ENCODE data around the gene SCPEP1.

Gene SCPEP1

DNA sequence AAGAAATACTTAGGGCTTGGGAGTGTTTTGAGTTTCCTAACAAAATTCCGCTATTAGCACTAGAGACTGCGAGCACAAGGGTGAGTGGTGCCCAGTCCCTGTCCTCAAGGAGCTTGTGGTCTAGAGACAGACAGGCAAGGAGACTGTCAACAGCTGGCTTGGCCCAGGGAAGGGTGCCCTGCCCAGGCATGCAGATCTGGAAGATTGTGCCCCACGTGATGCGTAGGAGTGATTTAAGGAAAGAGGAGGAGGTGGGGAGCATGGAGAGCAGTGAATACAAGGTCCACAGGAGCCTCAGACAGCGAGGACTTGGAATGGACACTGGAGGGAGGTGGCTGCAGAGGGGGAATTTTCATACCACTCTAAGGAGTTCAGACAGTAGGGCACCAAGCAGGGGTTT lies 25.0 kb downstream of the SCPEP1 start:
- no peak for DNase-seq (ENCODE audit: low read depth)

DNA sequence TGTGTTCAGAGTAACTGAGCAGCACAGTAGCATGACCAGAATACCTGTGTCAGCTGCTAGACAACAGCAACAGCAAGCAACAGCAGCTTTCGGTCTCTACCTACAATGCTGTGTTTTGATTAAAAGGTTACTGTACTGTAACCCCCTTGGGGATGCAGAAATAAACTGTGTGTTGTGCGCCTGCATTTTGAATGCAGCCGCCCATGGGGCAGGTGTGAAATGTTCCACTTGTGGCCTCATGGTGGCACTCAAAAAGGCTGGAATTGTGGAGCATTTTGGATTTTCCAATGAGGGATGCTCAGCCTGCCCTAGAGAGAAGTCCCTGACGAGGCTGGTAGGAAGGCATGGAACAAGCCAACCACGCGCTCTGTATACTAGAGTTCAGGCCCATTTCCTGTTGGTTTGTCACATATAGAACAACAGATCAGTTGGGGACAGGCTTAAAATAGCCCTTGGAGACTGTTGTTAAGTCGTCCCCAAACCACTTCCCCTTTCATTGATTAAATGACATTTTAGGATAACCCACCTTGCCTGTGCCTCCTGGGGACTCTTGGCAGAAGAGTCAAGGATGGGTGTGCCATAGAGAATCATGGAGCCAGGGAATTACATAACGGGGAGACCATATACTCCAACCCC lies 27.1 kb downstream of the SCPEP1 start:
- DNase-seq (ENCODE audit: low read depth), result no peak

DNA sequence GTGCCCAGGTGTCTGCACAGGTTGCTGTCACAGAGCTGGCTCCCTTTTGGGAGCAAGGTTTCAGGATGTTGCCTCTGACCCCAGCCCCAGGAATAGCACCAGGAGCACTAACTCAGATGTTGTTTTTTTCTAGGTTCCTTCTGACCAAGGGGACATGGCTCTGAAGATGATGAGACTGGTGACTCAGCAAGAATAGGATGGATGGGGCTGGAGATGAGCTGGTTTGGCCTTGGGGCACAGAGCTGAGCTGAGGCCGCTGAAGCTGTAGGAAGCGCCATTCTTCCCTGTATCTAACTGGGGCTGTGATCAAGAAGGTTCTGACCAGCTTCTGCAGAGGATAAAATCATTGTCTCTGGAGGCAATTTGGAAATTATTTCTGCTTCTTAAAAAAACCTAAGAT lies 28.1 kb downstream of the SCPEP1 start:
- no peak for DNase-seq (ENCODE audit: low read depth)

DNA sequence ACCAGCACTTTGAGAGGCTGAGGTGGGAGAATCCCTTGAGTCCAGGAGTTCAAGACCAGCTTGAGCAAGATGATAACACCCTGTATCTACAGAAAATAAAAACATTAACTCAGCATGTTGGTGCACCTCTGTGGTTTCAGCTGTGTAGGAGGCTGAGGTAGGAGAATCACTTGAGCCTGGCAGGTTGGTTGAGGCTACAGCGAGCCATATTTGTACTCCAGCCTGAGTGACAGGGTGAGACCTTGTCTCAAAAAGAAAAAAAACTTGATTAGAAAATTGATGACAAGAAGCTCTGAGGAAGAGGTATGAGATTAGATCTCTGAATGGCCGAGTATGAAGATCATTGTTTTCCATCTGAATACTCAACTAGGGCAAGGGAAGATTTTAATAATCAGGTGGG lies 31.0 kb downstream of the SCPEP1 start:
- no peak for DNase-seq (ENCODE audit: low read depth)

DNA sequence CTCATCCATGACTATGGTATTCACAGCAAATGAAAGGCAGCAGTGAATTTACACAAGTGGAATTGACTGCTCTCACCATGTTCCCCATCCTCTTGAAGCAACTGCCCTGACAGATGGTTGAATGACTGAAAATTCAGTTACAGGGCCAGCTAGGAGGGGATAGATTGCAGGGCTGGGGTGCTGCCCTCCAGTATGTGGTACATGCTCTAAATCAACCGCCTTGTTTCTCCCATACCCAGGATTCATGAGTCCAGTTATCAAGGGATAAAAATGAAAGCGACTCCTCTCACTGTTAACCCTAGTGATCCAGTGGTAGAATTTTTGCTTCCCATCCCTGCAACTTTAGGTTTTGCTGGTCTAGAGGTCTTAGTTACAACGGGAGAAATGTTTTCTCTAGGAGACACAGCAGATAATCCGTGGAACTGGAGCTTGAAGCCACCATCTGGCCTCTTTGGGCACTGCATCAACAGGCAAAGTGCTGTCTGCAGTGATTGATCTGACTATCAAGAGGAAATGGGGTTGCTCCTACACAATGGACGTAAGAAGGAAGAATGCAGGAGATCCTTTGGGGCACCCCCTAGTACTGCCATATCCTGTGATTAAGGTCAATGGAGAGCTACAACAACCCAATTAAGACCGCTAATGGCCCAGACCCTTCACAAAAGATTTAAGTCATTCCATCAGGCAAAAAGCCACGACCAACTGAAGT lies 32.0 kb downstream of the SCPEP1 start:
- peak; percentile 18 for DNase-seq (ENCODE audit: low read depth)

DNA sequence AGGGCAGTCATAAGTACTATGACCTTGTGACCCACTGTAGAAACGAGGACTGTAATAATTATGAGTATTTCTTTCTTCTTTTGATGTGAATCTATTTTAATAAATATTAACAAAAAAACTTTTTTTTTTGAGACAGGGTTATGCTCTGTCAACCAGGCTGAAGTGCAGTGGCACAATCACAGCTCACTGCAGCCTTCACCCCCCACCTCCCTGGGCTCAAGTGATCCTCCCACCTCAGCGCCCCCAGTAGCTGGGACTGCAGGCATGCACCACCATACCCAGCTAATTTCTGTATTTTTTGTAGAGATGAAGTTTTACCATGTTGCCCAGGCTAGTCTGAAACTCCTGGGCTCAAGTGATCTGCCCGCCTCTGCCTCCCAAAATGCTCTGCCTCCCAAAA lies 32.6 kb downstream of the SCPEP1 start:
- no peak for DNase-seq (ENCODE audit: low read depth)

DNA sequence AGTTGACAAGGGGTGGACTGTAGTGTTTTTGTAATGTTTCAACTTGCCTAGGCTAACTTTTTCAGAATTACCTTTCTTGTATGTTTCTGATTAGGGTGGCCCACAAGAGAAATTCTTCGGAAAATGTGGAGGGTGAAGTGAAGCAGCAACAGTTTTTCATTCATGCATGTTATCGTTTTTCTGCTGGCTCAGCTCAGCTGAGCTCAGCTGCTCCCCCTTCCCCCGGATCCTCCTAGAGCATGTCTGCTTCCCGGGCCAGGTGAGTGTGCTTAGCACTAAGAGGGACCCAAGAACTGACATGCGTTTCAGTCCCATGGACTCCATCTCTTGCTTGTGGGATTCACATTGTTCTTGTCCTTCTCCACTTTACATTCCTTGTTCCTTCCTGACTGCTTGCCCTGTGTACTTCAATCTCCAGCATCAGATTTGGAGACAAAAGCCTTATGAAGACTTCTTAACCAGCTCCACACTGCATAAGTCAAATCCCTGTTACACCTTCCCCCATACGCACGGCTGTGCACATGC lies 33.6 kb downstream of the SCPEP1 start:
- DNase-seq (ENCODE audit: low read depth), result no peak

DNA sequence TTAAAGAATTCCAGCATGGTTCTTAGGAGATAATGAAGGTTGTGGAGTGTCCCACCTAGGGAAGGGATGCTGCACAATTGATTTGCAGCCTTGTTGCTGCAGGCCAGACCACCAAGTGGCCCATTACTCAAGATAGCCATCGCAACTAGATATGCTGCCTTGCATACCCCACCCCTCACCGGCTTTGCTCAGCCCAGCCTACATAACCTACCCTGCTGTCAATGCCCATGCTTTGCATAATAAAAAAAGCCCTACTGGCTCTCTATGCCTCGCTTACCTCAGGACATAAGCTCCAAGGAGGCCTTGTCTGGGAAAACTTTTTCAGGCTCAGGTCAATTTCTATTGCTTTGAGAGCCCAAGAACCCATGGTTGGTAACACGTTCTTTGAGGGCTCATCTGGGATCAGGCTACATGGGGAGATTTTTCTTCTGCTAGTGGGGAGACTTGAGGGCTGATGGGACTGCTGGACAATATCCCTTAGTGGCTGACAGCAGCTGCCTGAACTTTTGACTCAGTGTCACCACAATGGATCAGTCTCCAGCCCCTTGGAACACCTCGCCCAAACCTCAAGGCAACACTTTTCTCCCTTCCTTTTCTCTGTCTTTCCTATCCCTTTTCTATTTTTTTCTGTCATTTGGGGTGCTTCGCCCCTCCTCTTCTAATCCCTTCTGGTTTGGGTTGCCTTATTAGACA lies 38.3 kb downstream of the SCPEP1 start:
- no peak for DNase-seq (ENCODE audit: low read depth)

DNA sequence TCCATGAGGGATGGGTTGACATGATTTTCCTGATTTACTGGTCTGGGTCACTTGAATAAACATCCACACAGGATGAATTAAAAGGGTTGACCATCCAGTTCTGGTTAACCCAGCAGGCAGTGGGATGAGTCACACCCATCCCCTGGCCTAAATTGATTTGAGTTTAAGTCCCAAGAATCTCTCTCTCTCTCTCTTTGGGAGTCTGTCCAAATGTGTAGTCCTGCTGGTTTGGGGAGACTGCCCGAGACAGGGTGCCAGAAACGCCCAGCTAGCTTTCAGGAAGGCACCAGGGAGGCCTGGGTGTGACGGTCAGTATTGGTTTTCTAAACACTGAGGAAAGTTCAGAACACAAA lies 38.8 kb downstream of the SCPEP1 start:
- no peak for DNase-seq (ENCODE audit: low read depth)

DNA sequence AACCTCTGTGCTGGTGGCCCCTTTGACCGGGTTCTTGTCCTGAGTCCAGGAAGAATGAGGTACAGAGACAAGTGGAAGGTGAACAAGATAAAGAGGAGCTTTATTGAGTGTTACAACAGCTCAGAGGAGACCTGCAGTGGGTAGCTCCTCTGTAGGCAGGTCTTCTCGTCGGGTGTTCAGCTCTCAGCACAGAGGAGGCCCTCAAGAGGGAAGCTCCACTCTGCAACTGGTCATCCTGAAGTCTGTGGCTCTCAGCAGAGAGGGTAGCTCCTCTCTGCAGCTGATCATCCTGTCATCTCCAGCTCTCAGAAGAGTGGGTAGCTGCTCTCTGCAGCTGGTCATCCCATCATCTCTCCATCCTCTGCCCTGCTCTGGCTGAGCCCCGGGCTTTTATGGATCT lies 39.7 kb downstream of the SCPEP1 start:
- DNase-seq (ENCODE audit: low read depth), result no peak

DNA sequence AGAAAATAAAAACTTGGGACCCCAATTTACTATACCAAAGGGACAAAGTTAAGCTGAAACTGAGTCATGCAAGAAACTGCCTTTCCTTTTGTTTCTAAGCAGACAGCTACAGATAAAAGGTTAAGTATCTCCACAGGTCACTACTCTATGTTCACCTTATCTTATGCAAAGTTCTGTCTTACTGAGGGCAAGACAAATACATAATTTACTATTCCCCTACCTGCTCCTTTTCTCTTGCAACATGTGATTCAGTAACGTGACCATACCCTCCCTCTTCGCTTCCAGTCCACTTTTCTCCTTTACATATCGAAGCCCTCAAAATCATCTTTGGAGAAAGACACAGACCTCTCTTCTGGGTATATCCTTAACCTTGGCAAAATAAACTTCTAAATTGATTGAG lies 42.3 kb downstream of the SCPEP1 start:
- DNase-seq (ENCODE audit: low read depth), result no peak

DNA sequence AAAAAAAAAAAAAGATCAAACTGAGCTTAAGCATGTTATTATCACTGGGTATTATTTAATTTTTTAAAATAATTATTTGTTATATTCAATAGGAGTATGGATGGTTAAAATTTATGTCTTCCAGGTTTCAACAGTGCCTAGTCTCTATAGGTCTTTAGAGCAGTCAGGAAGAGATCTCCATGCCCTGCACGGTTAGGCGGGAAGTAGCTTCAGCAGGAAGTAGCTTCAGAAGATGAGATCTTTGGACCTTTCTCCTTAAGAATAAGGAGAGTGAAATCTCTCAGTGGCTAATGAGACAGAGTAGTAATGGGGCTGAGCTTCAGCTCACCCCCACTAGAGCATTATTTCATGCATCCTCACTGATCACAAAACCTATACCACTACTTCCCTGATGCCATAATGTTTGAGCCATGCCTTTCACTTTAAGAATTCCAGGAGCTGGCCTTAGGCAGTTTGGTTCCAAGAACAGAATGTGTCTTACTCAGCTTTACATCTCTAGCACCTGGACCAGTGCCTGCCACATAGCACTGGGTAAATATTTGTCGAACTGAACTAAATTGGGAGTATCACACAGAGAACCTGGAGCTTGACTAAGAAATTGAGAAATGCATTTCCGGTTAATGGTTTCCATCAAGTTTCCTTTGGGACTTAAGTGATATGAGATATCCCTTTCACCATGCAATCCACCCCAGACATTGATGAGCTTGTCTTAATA lies 43.5 kb downstream of the SCPEP1 start:
- DNase-seq (ENCODE audit: low read depth), result no peak

DNA sequence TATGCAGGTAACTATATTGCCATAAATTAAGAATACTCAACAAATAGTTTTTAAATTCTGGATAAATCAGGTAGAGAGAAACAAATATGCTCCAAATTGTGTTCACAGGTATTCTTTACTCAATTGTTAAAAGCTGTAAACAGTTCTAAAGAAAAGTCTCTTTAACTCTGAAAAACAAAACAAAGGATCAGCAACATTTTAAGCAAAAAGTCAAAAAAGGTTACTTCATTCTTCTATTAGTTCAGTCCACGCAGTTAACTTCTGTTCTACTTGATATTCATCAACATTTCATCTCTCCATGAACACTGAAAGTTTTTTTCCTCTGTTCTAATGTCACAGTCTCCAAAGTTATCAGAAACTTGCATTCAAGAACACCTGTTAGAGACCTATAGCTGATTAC lies 47.9 kb downstream of the SCPEP1 start:
- DNase-seq (ENCODE audit: low read depth), result no peak

DNA sequence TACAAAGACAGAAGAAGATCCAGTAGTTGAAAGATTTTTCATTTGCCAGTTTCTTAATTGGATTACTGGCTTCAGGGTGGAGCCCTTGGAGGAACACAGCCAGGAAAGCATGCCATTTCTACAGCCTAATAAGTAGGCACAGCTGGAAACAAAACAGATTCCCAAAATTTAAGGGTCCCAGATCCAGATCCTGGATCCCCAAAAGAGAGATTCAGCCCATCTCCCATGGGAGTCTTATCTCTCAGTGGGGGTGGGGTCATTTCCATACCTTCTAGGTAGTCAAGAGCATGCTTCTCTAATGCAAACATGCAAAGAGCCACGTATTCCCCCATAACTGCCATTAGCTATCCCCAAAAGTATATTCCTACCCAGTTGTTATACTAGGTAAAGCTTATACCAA lies 49.9 kb downstream of the SCPEP1 start:
- DNase-seq (ENCODE audit: low read depth), result no peak

DNA sequence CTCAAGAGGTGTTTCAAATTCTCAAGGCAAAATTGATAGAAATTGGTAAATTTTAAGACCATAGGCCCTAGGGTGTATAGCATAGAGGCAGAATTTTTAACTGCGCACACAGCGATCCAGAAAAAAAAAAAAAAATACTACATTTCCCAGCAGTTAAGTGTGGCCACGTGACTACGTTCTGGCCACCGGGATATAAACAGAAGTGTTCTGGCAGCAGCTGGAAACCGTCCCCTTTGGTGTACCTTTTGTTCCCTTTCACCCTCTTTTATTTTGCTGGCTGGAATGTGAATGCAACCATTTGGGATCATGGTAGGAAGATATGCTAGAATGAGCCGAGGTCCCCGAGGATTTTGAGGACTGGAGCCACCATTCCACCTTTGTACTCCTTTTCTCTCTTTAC lies 54.4 kb downstream of the SCPEP1 start:
- no peak for DNase-seq (ENCODE audit: low read depth)

DNA sequence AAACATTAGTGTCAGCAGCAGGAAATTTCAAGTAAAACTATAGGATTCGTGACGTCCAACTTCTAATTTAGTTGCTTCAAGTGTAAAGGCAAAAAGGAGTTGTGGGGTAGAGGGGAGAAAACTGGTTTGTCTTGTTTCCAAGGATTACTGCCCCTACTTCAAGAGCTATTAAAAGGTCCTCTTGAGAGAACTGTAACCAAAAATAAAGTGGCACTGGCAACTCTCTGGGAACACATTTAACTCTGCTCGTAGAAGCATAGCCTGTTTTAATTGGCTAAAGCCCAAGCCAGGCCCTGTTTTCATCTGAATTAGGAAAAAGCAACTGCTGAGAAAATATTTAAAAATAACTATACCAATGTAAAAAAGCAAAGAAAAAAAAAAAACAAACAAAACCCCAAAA lies 55.4 kb downstream of the SCPEP1 start:
- no peak for DNase-seq (ENCODE audit: low read depth)

DNA sequence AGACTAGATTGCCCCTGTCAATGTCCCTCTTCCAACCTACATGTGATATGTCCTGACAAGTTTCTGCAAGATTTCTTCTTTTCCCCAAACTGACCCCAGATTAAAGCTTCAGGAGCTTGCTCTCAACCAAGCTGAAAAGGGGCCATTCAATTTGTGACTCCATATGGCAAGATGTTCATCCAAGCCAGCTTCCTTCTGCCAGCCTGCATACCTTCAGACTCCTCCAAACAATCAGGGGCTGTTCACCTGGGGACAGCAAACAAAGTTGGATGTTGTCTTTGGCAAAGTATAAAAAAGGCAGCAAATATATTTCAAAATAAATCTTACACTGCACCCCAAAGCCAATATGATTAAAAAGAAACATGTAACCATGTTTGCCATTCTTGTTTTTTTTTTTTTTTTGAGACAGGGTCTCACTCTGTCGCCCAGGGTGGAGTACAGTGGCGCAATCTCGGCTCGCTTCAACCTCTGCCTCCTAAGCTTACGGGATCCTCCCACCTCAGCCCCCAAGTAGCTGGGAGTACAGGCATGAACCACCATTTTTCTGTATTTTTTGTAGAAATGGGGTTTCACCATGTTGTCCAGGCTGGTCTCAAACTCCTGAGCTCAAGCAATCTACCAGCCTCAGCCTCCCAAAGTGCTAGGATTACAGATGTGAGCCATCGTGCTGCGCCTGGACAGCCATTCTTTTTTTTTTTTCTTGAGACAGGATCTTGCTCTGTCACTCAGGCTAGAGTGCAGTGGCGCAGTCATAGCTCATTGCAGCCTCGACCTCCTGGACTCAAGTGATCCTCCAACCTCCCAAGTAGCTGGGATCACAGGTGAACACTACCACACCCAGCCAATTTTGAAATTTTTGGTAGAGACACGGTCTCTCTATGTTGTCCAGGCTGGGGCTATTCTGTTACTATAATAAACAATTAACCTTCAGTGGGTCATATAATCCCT lies 57.1 kb downstream of the SCPEP1 start:
- no peak for DNase-seq (ENCODE audit: low read depth)

DNA sequence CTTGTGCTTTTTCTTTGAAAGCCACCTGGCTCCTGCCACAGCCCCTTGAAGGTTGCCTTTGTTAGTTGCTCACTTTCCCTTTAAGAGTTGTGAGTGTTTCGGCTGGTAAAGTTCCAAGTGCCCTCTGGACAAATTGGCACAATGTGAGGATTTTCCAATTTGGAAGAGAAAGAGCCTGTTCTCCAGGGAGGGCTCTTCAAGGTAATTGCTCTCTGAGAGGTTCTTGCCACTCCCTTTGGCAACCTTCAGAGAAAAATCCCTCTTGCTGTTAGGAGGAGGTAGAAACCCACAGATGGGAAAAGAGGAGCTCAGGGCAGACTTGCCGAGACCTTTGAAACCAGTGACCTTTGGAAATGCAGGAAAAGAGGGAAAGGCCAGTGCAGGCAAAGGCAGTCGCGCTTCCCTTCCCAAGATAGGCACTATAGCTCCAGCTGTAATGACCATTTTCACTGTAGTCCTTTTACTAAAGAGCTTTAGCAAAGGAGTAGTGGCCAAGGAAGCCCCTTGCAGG lies 58.1 kb downstream of the SCPEP1 start:
- DNase-seq (ENCODE audit: low read depth), result no peak

DNA sequence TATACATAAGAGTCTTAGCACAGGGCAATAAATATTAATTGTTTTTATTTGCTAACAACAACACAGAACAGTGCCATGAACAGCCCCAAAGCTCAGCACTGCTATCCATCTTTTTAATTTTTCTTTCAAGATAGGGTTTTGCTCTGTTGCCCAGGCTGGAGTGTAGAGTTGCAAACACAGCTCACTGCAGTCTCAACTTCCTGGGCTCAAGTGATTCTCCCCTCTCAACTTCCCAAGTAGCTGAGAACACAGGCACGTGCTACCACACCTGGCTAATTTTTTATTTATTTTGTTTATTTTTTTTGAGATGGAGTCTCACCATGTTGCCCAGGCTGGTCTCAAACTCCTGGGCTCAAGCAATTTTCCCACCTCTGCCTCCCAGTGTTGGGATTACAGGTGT lies 59.5 kb downstream of the SCPEP1 start:
- DNase-seq (ENCODE audit: low read depth), result no peak

DNA sequence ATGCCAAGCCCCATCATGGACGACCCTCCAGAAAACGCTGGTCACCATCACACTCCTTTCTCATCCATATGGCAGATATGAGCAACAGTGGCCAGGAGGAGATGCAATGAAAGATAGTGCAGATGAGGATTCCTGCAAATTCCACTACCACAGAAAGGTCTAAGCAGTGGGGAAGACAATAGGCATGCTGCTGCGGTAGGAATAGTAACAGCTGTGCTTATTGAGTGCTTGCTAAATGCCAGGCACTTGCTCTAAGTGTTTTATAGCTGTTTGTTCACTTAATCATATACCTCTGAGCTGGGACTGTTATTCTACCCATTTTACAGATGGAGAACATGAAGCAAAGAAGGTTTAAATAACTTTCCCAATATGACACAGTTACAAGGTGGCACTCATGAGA lies 60.6 kb downstream of the SCPEP1 start:
- no peak for DNase-seq (ENCODE audit: low read depth)

DNA sequence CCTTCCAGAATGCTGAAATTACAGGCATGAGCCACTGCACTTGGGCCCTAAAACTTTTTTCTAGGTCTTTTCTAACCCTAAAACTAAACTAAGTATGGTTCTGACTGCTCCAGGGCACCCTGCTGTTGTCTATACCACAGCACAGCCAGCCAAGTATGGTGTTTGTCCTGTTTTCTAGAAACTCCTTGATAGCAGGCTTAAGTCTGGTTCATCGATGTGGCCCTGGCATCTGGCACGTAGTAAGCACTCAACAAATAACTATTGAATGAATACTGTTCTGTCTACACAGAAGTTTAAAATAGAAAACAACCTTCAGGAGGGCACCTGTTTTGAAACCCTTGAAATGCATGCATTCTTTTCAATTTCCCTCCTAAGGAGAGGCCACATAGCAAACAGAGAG lies 62.6 kb downstream of the SCPEP1 start:
- DNase-seq (ENCODE audit: low read depth), result no peak

All from stimulated activated CD8-positive, alpha-beta memory T cell treated with anti-CD3 and anti-CD28 coated beads, Interleukin-15, amount 100 ng/mL, for 1 hour (primary cell).